ENCODE results near the gene TCP1. TPM values are rescaled to one million over a fixed set of nuclear protein-coding genes. Genes with fewer than 3 reads are reported as not detected.

Gene TCP1
- total and polyA plus RNA-seq, 9 of the 15 experiments (the other 6 are each of a cell fraction or from before 2014, with no cell fraction given) = 331 to 801 (median 645) TPM

DNA sequence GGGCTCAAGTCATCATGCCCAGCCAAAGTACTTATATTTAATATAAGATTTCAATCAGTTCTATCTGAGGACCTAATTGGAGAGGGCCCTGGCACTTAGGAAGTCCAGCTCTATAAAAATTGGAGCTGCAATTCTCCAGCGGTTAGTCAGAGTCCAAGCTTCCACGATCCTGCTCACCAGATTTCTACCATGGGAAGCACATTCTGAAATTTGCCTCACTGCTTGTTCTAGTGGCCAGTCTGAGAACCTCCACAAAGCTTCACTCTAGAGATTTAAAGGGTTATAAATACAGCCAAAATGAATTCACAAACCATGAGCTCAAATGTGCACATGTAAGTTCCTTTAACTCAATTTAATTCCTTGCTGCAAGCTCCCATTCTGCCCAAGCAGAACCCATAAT, 44.2 kb upstream of the TCP1 start (continued):
- no peak for TF ChIP-seq RCOR1 (IDR thresholded peaks at IDR 0.05; ENCODE audit: borderline replicate concordance in 1 of 2, low read depth in 2 of 2, low read length in 2 of 2)
- TF ChIP-seq PTBP1 (IDR thresholded peaks at IDR 0.05; ENCODE audit: low read depth, low read length) = no peak
- no peak for TF ChIP-seq GABPA (tag; conservative IDR thresholded peaks at IDR 0.05; ENCODE audit: low read depth)
- no peak for TF ChIP-seq RB1 (IDR thresholded peaks at IDR 0.05; ENCODE audit: low read depth)
- TF ChIP-seq, protein P1, sequence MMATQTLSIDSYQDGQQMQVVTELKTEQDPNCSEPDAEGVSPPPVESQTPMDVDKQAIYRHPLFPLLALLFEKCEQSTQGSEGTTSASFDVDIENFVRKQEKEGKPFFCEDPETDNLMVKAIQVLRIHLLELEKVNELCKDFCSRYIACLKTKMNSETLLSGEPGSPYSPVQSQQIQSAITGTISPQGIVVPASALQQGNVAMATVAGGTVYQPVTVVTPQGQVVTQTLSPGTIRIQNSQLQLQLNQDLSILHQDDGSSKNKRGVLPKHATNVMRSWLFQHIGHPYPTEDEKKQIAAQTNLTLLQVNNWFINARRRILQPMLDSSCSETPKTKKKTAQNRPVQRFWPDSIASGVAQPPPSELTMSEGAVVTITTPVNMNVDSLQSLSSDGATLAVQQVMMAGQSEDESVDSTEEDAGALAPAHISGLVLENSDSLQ (IDR thresholded peaks at IDR 0.05) = no peak
- no peak for TF ChIP-seq ZNF445 (CRISPR knock-in tag; IDR thresholded peaks at IDR 0.05; ENCODE audit: low read depth)

DNA sequence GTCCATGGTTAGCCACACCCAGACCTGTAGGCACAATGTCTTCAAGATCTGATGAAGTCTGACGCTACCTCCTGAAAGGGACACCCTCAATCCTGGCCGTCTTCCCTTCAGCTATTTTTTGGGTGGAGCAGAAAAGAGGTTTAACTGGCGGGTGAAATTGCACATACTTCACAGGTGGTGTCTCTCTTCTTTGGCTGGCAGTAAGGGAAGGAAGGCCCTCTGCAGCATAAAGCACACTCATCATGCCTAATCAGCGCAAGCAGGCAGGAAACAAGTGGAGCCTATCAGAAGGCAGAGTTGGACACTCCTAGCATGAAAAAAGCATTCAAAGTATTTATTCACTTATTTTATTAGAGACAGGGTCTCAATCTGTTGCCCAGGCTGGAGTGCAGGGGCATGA, 43.5 kb upstream of the TCP1 start:
- Histone ChIP-seq H3K36me3 (ENCODE audit: control insufficient read depth, insufficient read depth, low read length) (no peaks in the 10 kb centered on the region), H3K79me2 (ENCODE audit: control insufficient read depth, insufficient read depth, low read length) (no peaks in the 10 kb centered on the region), H3K27me3 (ENCODE audit: control insufficient read depth in 2 of 2, insufficient read depth in 2 of 2, low read length in 2 of 2) (peaks cover 57 to 59% of the 10 kb centered on the region in 2 experiments), H3K9me1 (ENCODE audit: control insufficient read depth, insufficient read depth, low read length) (no peaks in the 10 kb centered on the region), H3K4me3 (no peak overlapping the region), H3K27ac (ENCODE audit: extremely low read depth, low read depth, low read length) (no peak overlapping the region), H3K4me1 (replicated peaks in 1 of 2; ENCODE audit: control insufficient read depth in 2 of 2, insufficient read depth in 2 of 2, low read length in 2 of 2) (peaks cover 0 to 12% of the 10 kb centered on the region in 2 experiments; a peak in 3 of 5 replicates), H4K20me1 (replicated peaks; ENCODE audit: control insufficient read depth, insufficient read depth, low read length) (peaks cover 3% of the 10 kb centered on the region; the same call in 1 of the 2 replicates), H2AFZ (ENCODE audit: low read depth, low read length) (no peak overlapping the region), H3K9ac (ENCODE audit: insufficient read depth in 1 of 2, low read depth in 2 of 2, low read length in 2 of 2) (no peak overlapping the region), H3K9me3 (replicated peaks; ENCODE audit: control insufficient read depth, insufficient read depth, low read depth, low read length) (no peaks in the 10 kb centered on the region), H3K4me2 (ENCODE audit: insufficient read depth, low read length) (no peak overlapping the region)
- CTCF ChIA-PET (ENCODE audit: low intra/inter-chr PET ratio) = no interaction called here
- WGBS (ENCODE audit: insufficient coverage, low coverage, missing lambda C conversion rate) = 3% methylated on average over 4 of the region's 4 CpGs
- ATAC-seq (peak; percentile 77), FAIRE-seq (peak; percentile 55), DNase-seq (ENCODE audit: extremely low read depth in 1 of 4, low spot score in 3 of 4) (peak in 1 of 4 experiments; percentile 27)
- in situ Hi-C loops (cut with MboI) (no loop called here), intact Hi-C loops (cut with micrococcal nuclease) (no loop called here)
- no TSS peak for BruUV-seq (replicated peaks)
- POLR2A ChIA-PET = interaction anchor here (1.1 kb wide), 1 partner anchor 140 kb away, joined by 3 read pairs; the partner anchor contains the start of gene SOD2
- TF ChIP-seq, protein P1 (IDR thresholded peaks at IDR 0.05) = peak; percentile 3; the same call in 1 of the 2 replicates
- TF ChIP-seq C11orf30 (IDR thresholded peaks at IDR 0.05; ENCODE audit: low read depth) (peak; percentile 33; the same call in 1 of the 2 replicates), NFE2 (IDR thresholded peaks at IDR 0.05; ENCODE audit: low read depth) (peak; percentile 31; the same call in 1 of the 2 replicates), NRF1 (conservative IDR thresholded peaks at IDR 0.05 in 1 of 2, IDR thresholded peaks at IDR 0.05 in 1 of 2) (0 out of 4 replicates have a peak, but pooled peaks of 1 of the 2 experiments have one; percentile 13), SMARCB1 (IDR thresholded peaks at IDR 0.05; ENCODE audit: insufficient read length, low read depth) (no peak), TAF15 (IDR thresholded peaks at IDR 0.05; ENCODE audit: low read depth, low read length) (no peak)
- TF ChIP-seq, protein P2, sequence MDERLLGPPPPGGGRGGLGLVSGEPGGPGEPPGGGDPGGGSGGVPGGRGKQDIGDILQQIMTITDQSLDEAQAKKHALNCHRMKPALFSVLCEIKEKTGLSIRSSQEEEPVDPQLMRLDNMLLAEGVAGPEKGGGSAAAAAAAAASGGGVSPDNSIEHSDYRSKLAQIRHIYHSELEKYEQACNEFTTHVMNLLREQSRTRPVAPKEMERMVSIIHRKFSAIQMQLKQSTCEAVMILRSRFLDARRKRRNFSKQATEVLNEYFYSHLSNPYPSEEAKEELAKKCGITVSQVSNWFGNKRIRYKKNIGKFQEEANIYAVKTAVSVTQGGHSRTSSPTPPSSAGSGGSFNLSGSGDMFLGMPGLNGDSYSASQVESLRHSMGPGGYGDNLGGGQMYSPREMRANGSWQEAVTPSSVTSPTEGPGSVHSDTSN (CRISPR knock-in tag; IDR thresholded peaks at IDR 0.05; ENCODE audit: low read depth) = no peak
- TF ChIP-seq, protein P2 (tag; conservative IDR thresholded peaks at IDR 0.05; ENCODE audit: low read depth) = 0 out of 2 replicates have a peak, but pooled peaks have one; percentile 8
- TF ChIP-seq, protein P3, sequence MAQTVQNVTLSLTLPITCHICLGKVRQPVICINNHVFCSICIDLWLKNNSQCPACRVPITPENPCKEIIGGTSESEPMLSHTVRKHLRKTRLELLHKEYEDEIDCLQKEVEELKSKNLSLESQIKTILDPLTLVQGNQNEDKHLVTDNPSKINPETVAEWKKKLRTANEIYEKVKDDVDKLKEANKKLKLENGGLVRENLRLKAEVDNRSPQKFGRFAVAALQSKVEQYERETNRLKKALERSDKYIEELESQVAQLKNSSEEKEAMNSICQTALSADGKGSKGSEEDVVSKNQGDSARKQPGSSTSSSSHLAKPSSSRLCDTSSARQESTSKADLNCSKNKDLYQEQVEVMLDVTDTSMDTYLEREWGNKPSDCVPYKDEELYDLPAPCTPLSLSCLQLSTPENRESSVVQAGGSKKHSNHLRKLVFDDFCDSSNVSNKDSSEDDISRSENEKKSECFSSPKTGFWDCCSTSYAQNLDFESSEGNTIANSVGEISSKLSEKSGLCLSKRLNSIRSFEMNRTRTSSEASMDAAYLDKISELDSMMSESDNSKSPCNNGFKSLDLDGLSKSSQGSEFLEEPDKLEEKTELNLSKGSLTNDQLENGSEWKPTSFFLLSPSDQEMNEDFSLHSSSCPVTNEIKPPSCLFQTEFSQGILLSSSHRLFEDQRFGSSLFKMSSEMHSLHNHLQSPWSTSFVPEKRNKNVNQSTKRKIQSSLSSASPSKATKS (CRISPR knock-in tag; IDR thresholded peaks at IDR 0.05) = no peak

Measured in K562 (cell line).